ENCODE results near the gene ABCC5.

ABCC5 gene

DNA sequence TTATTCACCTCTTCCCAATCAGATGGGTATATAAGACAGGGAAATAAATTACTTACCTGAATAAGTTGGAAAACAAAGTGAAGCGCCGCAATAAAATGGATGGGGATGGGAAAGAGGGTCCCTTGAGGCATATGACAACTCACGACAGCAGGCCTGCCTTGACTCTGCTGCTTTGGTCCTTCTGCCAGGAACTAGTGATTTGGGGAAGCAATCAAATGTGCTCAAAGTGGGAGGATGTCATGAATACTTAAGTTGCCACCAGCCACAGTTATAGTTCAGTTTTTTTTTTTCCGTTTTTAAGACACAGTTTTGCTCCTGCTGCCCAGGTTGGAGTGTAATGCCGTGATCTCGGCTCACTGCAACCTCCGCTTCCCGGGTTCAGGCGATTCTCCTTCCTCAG is 137.6 kb downstream of the ABCC5 start:
- no peaks in the 10 kb centered on the region for H3K9me3 ChIP-seq (ENCODE audit: control insufficient read depth, insufficient read depth, low read depth, low read length)
- CTCF ChIA-PET = no interaction called here
- H3K36me3 ChIP-seq (ENCODE audit: control insufficient read depth in 2 of 2, insufficient read depth in 1 of 2, low read length in 2 of 2) = peaks cover 0 to 16% of the 10 kb centered on the region in 2 experiments; a peak in 2 of 3 replicates

GRCh38 chr3:183879243-183879642 is 138.4 kb downstream of the ABCC5 start:
- no peak overlapping the region for H3K4me3 ChIP-seq (ENCODE audit: low read depth, low read length)
- H3K4me1 ChIP-seq (ENCODE audit: control insufficient read depth, insufficient read depth, low read length) = no peaks in the 10 kb centered on the region
- peaks cover 0 to 16% of the 10 kb centered on the region in 2 experiments; a peak in 2 of 3 replicates for H3K36me3 ChIP-seq (ENCODE audit: control insufficient read depth in 2 of 2, insufficient read depth in 1 of 2, low read length in 2 of 2)
- H3K27ac ChIP-seq (ENCODE audit: extremely low read depth, low read depth, low read length) = no peak overlapping the region
- no peak for TF ChIP-seq ZNF433 (tag by site-specific recombination; IDR thresholded peaks at IDR 0.05; ENCODE audit: low read depth)
- TF ChIP-seq KLF9 (tag by site-specific recombination; IDR thresholded peaks at IDR 0.05; ENCODE audit: low read depth) = no peak
- TF ChIP-seq ZNF132 (tag by site-specific recombination; IDR thresholded peaks at IDR 0.05; ENCODE audit: borderline replicate concordance) = no peak
- TF ChIP-seq ZNF138 (tag by site-specific recombination; IDR thresholded peaks at IDR 0.05; ENCODE audit: borderline replicate concordance) = no peak
- no peak for TF ChIP-seq HIC1 (tag by site-specific recombination; IDR thresholded peaks at IDR 0.05)
- no peak for TF ChIP-seq ZNF148 (tag by site-specific recombination; IDR thresholded peaks at IDR 0.05; ENCODE audit: borderline replicate concordance)
- no peak for TF ChIP-seq SP3 (tag by site-specific recombination; IDR thresholded peaks at IDR 0.05)
- no peak for TF ChIP-seq ZNF223 (tag by site-specific recombination; IDR thresholded peaks at IDR 0.05)
- no peak for TF ChIP-seq ZNF837 (tag by site-specific recombination; IDR thresholded peaks at IDR 0.05)
- TF ChIP-seq ZNF521 (tag by site-specific recombination; IDR thresholded peaks at IDR 0.05) = no peak
- TF ChIP-seq ZNF777 (tag by site-specific recombination; IDR thresholded peaks at IDR 0.05; ENCODE audit: borderline replicate concordance) = no peak
- no peak for TF ChIP-seq ZNF426 (tag by site-specific recombination; IDR thresholded peaks at IDR 0.05)
- ChIA-PET CTCF (interaction anchor here (0.6 to 0.7 kb wide), 2 partner anchors 105 to 788 kb away, joined by 3 to 4 read pairs; no protein-coding TSS in a partner anchor), POLR2A (interaction anchor here (0.6 kb wide), 1 partner anchor 392 kb away, joined by 6 read pairs; no protein-coding TSS in a partner anchor)
- no peaks in the 10 kb centered on the region for H3K9me3 ChIP-seq (ENCODE audit: control insufficient read depth, insufficient read depth, low read depth, low read length)

More for the DNA sequence above, 137.6 kb downstream of the ABCC5 start:
- POLR2A ChIA-PET = no interaction called here
- Histone ChIP-seq H3K4me1 (ENCODE audit: control insufficient read depth, insufficient read depth, low read length) (no peaks in the 10 kb centered on the region), H3K4me3 (ENCODE audit: low read depth, low read length) (no peak overlapping the region), H3K27ac (ENCODE audit: extremely low read depth, low read depth, low read length) (no peak overlapping the region)
- TF ChIP-seq BCL11B (tag by site-specific recombination; IDR thresholded peaks at IDR 0.05; ENCODE audit: low read depth) = no peak
- TF ChIP-seq ZNF621 (tag by site-specific recombination; IDR thresholded peaks at IDR 0.05) = no peak
- TF ChIP-seq ZNF214 (tag by site-specific recombination; IDR thresholded peaks at IDR 0.05; ENCODE audit: borderline replicate concordance) = no peak
- TF ChIP-seq, protein P1, sequence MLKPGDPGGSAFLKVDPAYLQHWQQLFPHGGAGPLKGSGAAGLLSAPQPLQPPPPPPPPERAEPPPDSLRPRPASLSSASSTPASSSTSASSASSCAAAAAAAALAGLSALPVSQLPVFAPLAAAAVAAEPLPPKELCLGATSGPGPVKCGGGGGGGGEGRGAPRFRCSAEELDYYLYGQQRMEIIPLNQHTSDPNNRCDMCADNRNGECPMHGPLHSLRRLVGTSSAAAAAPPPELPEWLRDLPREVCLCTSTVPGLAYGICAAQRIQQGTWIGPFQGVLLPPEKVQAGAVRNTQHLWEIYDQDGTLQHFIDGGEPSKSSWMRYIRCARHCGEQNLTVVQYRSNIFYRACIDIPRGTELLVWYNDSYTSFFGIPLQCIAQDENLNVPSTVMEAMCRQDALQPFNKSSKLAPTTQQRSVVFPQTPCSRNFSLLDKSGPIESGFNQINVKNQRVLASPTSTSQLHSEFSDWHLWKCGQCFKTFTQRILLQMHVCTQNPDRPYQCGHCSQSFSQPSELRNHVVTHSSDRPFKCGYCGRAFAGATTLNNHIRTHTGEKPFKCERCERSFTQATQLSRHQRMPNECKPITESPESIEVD (tag by site-specific recombination; IDR thresholded peaks at IDR 0.05) = no peak
- TF ChIP-seq ZNF670 (tag by site-specific recombination; IDR thresholded peaks at IDR 0.05; ENCODE audit: low read depth) = no peak
- TF ChIP-seq, protein P2, sequence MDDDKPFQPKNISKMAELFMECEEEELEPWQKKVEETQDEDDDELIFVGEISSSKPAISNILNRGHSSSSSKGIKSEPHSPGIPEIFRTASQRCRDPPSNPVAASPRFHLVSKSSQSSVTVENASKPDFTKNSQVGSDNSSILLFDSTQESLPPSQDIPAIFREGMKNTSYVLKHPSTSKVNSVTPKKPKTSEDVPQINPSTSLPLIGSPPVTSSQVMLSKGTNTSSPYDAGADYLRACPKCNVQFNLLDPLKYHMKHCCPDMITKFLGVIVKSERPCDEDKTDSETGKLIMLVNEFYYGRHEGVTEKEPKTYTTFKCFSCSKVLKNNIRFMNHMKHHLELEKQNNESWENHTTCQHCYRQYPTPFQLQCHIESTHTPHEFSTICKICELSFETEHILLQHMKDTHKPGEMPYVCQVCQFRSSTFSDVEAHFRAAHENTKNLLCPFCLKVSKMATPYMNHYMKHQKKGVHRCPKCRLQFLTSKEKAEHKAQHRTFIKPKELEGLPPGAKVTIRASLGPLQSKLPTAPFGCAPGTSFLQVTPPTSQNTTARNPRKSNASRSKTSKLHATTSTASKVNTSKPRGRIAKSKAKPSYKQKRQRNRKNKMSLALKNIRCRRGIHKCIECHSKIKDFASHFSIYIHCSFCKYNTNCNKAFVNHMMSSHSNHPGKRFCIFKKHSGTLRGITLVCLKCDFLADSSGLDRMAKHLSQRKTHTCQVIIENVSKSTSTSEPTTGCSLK (tag by site-specific recombination; IDR thresholded peaks at IDR 0.05) = no peak
- no peak for TF ChIP-seq ZNF133 (tag by site-specific recombination; IDR thresholded peaks at IDR 0.05)
- no peak for TF ChIP-seq ZFP69B (tag by site-specific recombination; IDR thresholded peaks at IDR 0.05)
- no peak for TF ChIP-seq ZNF202 (tag by site-specific recombination; IDR thresholded peaks at IDR 0.05; ENCODE audit: borderline replicate concordance)
- TF ChIP-seq ZNF239 (tag by site-specific recombination; IDR thresholded peaks at IDR 0.05) = no peak
- no peak for TF ChIP-seq KLF17 (tag by site-specific recombination; IDR thresholded peaks at IDR 0.05)
